Lower leg skin (tissue), 4 donors: Measurements from ENCODE around the gene RPL34. TPM values are rescaled to one million over a fixed set of nuclear protein-coding genes. Genes with fewer than 3 reads are reported as not detected.
A peak's percentile ranks its signal among the peaks of the same experiment; 100 is the strongest.

Experiments
- DNase-seq, 2 donors: peaks; one replicate each; pipeline ENCODE4 v3.0.0-alpha.2; 2019; ENCODE audit warnings: low spot score in 2 of 2
- H3K4me3 ChIP-seq: fragments of 200-600 bp; sonication (generic); 2 replicates; pipeline ENCODE4 v1.5.1; 2017; ENCODE audit warnings: mild to moderate bottlenecking, low read depth; ENCODE audit not compliant: poor library complexity, severe bottlenecking
- POLR2A ChIP-seq, 2 donors: fragments of 450-650 bp; IDR thresholded peaks; one replicate each; pipeline ENCODE4 v1.6.1; 2016 to 2017; ENCODE audit warnings: antibody characterized with exemption in 2 of 2, mild to moderate bottlenecking in 1 of 2, moderate library complexity in 1 of 2
- WGBS, 2 donors: methylation state at CpG; one replicate each; pipeline ENCODE4 v1.1.5; 2018; 5-methylcytosine and 5-hydroxymethylcytosine counted together
- intact Hi-C: fragments of 100-400 bp; cut with DNase I; formaldehyde crosslinking; loops from one replicate; pipeline ENCODE4 v1.15.0; 2023; ENCODE audit warnings: low total_unique reads
- total RNA-seq, 4 donors: library from RNA; depleted of rRNA; stranded (reverse); fragments of >200 nt; gene quantifications; one replicate each; pipeline ENCODE4 v1.1.0, GENCODE V29; 2016
- TF ChIP-seq, protein P1 (sequence below), 3 donors: fragments of 450-650 bp; IDR thresholded peaks; one replicate each; pipeline ENCODE4 v1.5.1; 2016; ENCODE audit warnings: antibody characterized with exemption in 3 of 3, mild to moderate bottlenecking in 3 of 3, moderate library complexity in 2 of 3

The RPL34 gene
- total RNA-seq, 4 donors from 2014 or later = 686 to 1,455 (median 1,024) TPM

DNA sequence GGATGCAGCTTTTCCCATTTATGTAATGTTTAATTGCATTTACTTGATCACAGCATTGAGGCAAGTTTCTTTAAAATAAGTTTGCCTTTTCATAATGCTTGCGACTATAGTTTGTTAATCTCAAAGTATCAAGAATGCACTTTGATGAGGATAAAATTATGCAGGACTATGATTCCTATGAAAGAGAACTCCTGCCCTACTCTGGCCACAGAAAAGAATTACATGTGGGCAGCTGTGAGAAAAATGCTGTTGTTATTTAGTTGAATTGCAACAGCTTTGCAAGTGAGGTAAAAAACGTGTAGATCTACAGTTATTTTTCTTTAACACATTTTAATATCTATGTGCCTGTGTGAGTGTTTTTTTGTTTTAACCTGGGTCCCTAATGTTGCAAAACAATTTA lies 17.5 kb downstream of the RPL34 start:
- H3K4me3 ChIP-seq = no peak overlapping the region
- WGBS, 2 donors = 48 to 52% methylated on average over 2 of the region's 2 CpGs
- intact Hi-C loops = no loop called here
- TF ChIP-seq, protein P1, sequence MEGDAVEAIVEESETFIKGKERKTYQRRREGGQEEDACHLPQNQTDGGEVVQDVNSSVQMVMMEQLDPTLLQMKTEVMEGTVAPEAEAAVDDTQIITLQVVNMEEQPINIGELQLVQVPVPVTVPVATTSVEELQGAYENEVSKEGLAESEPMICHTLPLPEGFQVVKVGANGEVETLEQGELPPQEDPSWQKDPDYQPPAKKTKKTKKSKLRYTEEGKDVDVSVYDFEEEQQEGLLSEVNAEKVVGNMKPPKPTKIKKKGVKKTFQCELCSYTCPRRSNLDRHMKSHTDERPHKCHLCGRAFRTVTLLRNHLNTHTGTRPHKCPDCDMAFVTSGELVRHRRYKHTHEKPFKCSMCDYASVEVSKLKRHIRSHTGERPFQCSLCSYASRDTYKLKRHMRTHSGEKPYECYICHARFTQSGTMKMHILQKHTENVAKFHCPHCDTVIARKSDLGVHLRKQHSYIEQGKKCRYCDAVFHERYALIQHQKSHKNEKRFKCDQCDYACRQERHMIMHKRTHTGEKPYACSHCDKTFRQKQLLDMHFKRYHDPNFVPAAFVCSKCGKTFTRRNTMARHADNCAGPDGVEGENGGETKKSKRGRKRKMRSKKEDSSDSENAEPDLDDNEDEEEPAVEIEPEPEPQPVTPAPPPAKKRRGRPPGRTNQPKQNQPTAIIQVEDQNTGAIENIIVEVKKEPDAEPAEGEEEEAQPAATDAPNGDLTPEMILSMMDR (IDR thresholded peaks at IDR 0.05) = no peak
- TF ChIP-seq POLR2A (IDR thresholded peaks at IDR 0.05) = no peak
- DNase-seq = no peak

GRCh38 chr4:108644237-108644636 lies 23.9 kb downstream of the RPL34 start:
- H3K4me3 ChIP-seq = no peak overlapping the region
- WGBS, 2 donors = 68% methylated on average over 1 of the region's 1 CpG
- no peak for DNase-seq
- intact Hi-C loops = no loop called here
- TF ChIP-seq POLR2A (IDR thresholded peaks at IDR 0.05) = no peak
- TF ChIP-seq, protein P1 (IDR thresholded peaks at IDR 0.05) = no peak

- no peak overlapping the region for H3K4me3 ChIP-seq
- WGBS, 2 donors = 87 to 90% methylated on average over 3 of the region's 3 CpGs
- TF ChIP-seq POLR2A (IDR thresholded peaks at IDR 0.05) = no peak
- TF ChIP-seq, protein P1 (IDR thresholded peaks at IDR 0.05) = no peak
- intact Hi-C loops = no loop called here
- no peak for DNase-seq
Observed at GRCh38 chr4:108646706-108647105, 26.3 kb downstream of the RPL34 start.

GRCh38 chr4:108649863-108650211 lies 29.5 kb downstream of the RPL34 start:
- TF ChIP-seq, protein P1 (IDR thresholded peaks at IDR 0.05) = no peak
- no peak for TF ChIP-seq POLR2A (IDR thresholded peaks at IDR 0.05)
- 0 to 2% methylated on average over 6 of the region's 6 CpGs for WGBS, 2 donors
- no peak overlapping the region for H3K4me3 ChIP-seq
- no peak for DNase-seq
- intact Hi-C loops = no loop called here

DNA sequence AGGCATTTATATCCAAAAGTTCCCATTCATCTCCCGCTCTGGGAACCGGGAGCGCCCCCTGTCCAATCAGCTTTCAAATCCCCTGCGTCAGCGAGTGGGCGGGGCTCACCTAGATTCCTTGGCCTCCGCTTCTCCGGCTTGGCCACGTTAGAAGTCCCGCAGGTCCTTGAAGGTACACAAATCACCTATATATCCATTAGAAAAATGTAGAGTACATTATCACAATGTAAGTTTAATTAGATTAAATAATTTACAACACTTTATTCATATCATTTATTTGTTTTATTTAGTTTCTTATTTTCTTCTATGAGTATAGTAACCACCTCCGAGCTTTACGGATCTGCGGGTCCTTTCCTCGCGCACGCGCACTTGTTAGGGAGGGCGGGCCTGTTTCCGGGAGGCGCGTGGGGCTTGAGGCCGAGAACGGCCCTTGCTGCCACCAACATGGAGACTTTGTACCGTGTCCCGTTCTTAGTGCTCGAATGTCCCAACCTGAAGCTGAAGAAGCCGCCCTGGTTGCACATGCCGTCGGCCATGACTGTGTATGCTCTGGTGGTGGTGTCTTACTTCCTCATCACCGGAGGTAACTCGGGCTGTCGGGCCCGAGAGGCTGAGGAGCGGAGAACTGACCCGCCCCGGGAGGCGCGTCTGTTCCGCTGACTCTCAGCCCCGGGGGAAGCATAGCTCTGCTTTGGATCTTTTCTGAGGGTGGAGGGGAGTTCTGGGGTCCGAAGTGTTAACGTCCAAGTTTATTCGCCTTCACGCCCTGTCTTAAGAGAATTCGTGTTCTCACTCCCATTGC lies 30.0 kb downstream of the RPL34 start, which contains the start of gene OSTC:
TSS of gene OSTC (plus strand) at position 388 of the 802 bp plus-strand sequence. CDS start at position 445, 57 bp downstream.
- H3K4me3 ChIP-seq = peak within 1 kb of the TSS; percentile 89
- peak; percentile 94 to 99 for DNase-seq
- no peak for TF ChIP-seq POLR2A (IDR thresholded peaks at IDR 0.05)
- TF ChIP-seq, protein P1 (IDR thresholded peaks at IDR 0.05) = no peak
- 0% methylated on average over 45 of the region's 45 CpGs for WGBS, 2 donors
- intact Hi-C loops = no loop called here
